ENCODE data around the gene NUBP1. TPM values are rescaled to one million over a fixed set of nuclear protein-coding genes. Genes with fewer than 3 reads are reported as not detected.

NUBP1 gene
- total RNA-seq, 1 donor from 2014 or later, result 18.4 TPM

GRCh38 chr16:10751291-10751697, 7.7 kb downstream of the NUBP1 start:
- Mint-ChIP-seq H3K27ac (ENCODE audit: unreplicated experiment) (no peak overlapping the region), H3K27me3 (ENCODE audit: unreplicated experiment) (peaks cover 2% of the 10 kb centered on the region), H3K4me3 (ENCODE audit: unreplicated experiment) (no peak overlapping the region), H3K9me3 (ENCODE audit: unreplicated experiment) (no peaks in the 10 kb centered on the region), H3K4me1 (ENCODE audit: unreplicated experiment) (no peaks in the 10 kb centered on the region), H3K36me3 (ENCODE audit: low read depth, unreplicated experiment) (peaks cover 14% of the 10 kb centered on the region)
- TF ChIP-seq CTCF (IDR thresholded peaks at IDR 0.05; ENCODE audit: unreplicated experiment), result no peak
- no peak for DNase-seq (ENCODE audit: low spot score)

DNA sequence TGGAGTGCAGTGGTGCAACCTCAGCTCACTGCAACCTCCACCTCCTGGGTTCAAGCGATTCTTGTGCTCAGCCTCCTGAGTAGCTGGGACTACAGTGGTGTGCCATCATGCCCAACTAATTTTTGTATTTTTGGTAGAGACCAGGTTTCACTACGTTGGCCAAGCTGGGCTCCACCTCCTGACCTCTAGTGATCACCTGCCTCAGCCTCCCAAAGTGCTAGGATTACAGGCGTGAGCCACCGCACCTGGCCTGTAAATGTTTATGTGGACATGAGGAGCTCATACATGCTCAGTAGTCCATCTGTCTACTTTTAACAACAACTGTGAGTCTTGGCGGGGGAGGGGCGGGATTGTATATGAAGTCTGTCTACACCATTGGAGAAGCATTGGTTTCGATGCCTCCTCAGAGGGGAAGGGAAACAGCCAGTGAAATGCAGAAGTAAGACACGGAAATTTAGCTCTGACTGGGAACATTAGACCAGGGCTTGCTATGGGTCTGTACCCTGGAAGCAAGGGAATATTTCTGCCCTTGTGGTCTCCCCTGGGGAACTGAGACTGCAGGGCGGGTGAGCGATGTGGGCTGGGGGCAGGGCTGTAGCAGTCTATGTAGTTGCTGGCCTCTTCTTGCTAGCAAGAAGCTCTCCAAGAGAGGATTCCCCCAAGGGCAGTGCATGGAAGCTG, 9.3 kb downstream of the NUBP1 start:
- no peak overlapping the region for H3K4me3 Mint-ChIP-seq (ENCODE audit: unreplicated experiment)
- no peak for DNase-seq (ENCODE audit: low spot score)
- H3K4me1 Mint-ChIP-seq (ENCODE audit: unreplicated experiment), result no peaks in the 10 kb centered on the region
- H3K9me3 Mint-ChIP-seq (ENCODE audit: unreplicated experiment), result no peaks in the 10 kb centered on the region
- H3K27ac Mint-ChIP-seq (ENCODE audit: unreplicated experiment), result no peak overlapping the region
- H3K27me3 Mint-ChIP-seq (ENCODE audit: unreplicated experiment), result peaks cover 2% of the 10 kb centered on the region
- TF ChIP-seq CTCF (IDR thresholded peaks at IDR 0.05; ENCODE audit: unreplicated experiment), result no peak
- H3K36me3 Mint-ChIP-seq (ENCODE audit: low read depth, unreplicated experiment), result peaks cover 22% of the 10 kb centered on the region

- Mint-ChIP-seq H3K4me3 (ENCODE audit: unreplicated experiment) (no peak overlapping the region), H3K27ac (ENCODE audit: unreplicated experiment) (no peak overlapping the region), H3K36me3 (ENCODE audit: low read depth, unreplicated experiment) (peaks cover 22% of the 10 kb centered on the region), H3K9me3 (ENCODE audit: unreplicated experiment) (no peaks in the 10 kb centered on the region), H3K4me1 (ENCODE audit: unreplicated experiment) (no peaks in the 10 kb centered on the region), H3K27me3 (ENCODE audit: unreplicated experiment) (peaks cover 2% of the 10 kb centered on the region)
- no peak for DNase-seq (ENCODE audit: low spot score)
- TF ChIP-seq CTCF (IDR thresholded peaks at IDR 0.05; ENCODE audit: unreplicated experiment), result no peak
Measured at GRCh38 chr16:10753670-10754069, 10.0 kb downstream of the NUBP1 start.

GRCh38 chr16:10754941-10755340, 11.3 kb downstream of the NUBP1 start:
- no peaks in the 10 kb centered on the region for H3K4me1 Mint-ChIP-seq (ENCODE audit: unreplicated experiment)
- no peak overlapping the region for H3K27ac Mint-ChIP-seq (ENCODE audit: unreplicated experiment)
- no peak overlapping the region for H3K4me3 Mint-ChIP-seq (ENCODE audit: unreplicated experiment)
- no peaks in the 10 kb centered on the region for H3K9me3 Mint-ChIP-seq (ENCODE audit: unreplicated experiment)
- peaks cover 29% of the 10 kb centered on the region for H3K36me3 Mint-ChIP-seq (ENCODE audit: low read depth, unreplicated experiment)
- peaks cover 6% of the 10 kb centered on the region for H3K27me3 Mint-ChIP-seq (ENCODE audit: unreplicated experiment)
- no peak for TF ChIP-seq CTCF (IDR thresholded peaks at IDR 0.05; ENCODE audit: unreplicated experiment)
- DNase-seq (ENCODE audit: low spot score), result no peak

DNA sequence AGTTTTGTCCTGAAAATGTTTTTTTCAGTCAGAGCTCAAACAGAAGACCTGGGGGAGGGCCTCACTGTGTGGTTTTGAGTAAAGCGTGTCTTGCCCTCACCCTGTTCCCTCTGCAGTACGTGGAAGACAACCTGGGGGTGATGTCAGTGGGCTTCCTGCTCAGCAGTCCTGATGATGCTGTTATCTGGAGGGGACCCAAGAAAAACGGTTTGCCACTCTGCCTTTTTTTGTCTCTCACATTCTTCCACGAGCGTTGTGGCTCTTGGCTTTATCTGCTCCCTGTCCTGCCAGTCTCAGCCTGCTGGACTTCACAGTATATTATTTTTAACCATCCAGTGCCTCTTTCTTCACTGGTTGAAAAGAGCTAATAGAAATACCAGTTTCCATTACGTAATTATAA, 12.9 kb downstream of the NUBP1 start:
- Mint-ChIP-seq H3K4me1 (ENCODE audit: unreplicated experiment) (no peaks in the 10 kb centered on the region), H3K4me3 (ENCODE audit: unreplicated experiment) (no peak overlapping the region), H3K27ac (ENCODE audit: unreplicated experiment) (no peak overlapping the region), H3K36me3 (ENCODE audit: low read depth, unreplicated experiment) (peaks cover 37% of the 10 kb centered on the region), H3K27me3 (ENCODE audit: unreplicated experiment) (peaks cover 7% of the 10 kb centered on the region), H3K9me3 (ENCODE audit: unreplicated experiment) (no peaks in the 10 kb centered on the region)
- DNase-seq (ENCODE audit: low spot score), result no peak
- no peak for TF ChIP-seq CTCF (IDR thresholded peaks at IDR 0.05; ENCODE audit: unreplicated experiment)

Data from endothelial cell (in vitro differentiated cells).